HG03039 (cell line): ENCODE data around the gene TRAK1.
A peak's percentile ranks its signal among the peaks of the same experiment; 100 is the strongest.

Source experiments
- ATAC-seq: cut with Tn5 transposase; IDR thresholded peaks from one replicate; pipeline ENCODE4 v1.9.1; 2021; ENCODE audit warnings: mild to moderate bottlenecking, moderate library complexity; ENCODE audit not compliant: unreplicated experiment

TRAK1 gene

GRCh38 chr3:42066516-42067181 is 24.5 kb upstream of the TRAK1 start:
- no peak for ATAC-seq

GRCh38 chr3:42067326-42067725 is 23.8 kb upstream of the TRAK1 start:
- peak; percentile 63 for ATAC-seq

- no peak for ATAC-seq
These were observed 22.7 kb upstream of the TRAK1 start for GRCh38 chr3:42068303-42069088.

GRCh38 chr3:42070089-42070488 is 21.1 kb upstream of the TRAK1 start:
- ATAC-seq = no peak

- ATAC-seq = no peak
These were observed 20.6 kb upstream of the TRAK1 start for GRCh38 chr3:42070524-42070923.

GRCh38 chr3:42071904-42072812 is 19.0 kb upstream of the TRAK1 start:
- ATAC-seq = no peak

GRCh38 chr3:42072831-42073301 is 18.3 kb upstream of the TRAK1 start:
- ATAC-seq = no peak

- no peak for ATAC-seq
These were observed 13.4 kb upstream of the TRAK1 start for GRCh38 chr3:42077785-42078184.

- no peak for ATAC-seq
These were observed 12.5 kb upstream of the TRAK1 start for GRCh38 chr3:42078677-42079076.

GRCh38 chr3:42079701-42080452 is 11.3 kb upstream of the TRAK1 start:
- no peak for ATAC-seq

GRCh38 chr3:42080453-42080872 is 10.7 kb upstream of the TRAK1 start:
- no peak for ATAC-seq

GRCh38 chr3:42081838-42082473 is 9.2 kb upstream of the TRAK1 start:
- no peak for ATAC-seq

- ATAC-seq = no peak
These were observed 6.6 kb upstream of the TRAK1 start for GRCh38 chr3:42084586-42084985.

GRCh38 chr3:42085641-42086376 is 5.3 kb upstream of the TRAK1 start:
- no peak for ATAC-seq

GRCh38 chr3:42088803-42089530 is 2.2 kb upstream of the TRAK1 start:
- ATAC-seq = no peak

GRCh38 chr3:42092006-42092405 is 849 bp downstream of the TRAK1 start:
- ATAC-seq = no peak

- ATAC-seq = peak; percentile 66
These were observed 3.0 kb downstream of the TRAK1 start for GRCh38 chr3:42094128-42094527.

GRCh38 chr3:42094691-42095391 is 3.7 kb downstream of the TRAK1 start:
- ATAC-seq = no peak
